ENCODE data around the gene ACACB.

The ACACB gene

DNA sequence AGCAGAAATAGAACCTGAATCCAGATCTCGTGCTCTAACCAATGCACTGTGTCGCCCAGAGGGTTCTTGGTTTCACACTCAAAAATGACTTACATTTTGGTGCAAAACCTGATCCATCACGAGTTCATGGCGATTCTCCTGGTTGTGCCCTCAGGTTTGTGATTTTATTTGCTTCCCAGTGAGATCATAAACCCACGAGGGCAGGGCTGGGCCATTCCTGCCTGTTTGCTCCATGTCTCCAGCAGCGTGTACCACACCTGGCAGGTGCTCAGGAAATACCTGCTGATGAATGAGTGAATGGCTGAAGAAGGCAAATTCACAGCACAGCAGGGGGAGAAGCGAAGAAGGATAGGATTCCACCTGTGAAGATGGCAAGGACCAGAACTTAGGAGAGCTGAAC lies 9.4 kb downstream of the ACACB start:
- Histone ChIP-seq H3K27ac (no peak overlapping the region), H3K9me3 (no peaks in the 10 kb centered on the region), H3K4me3 (no peak overlapping the region), H3K4me1 (no peaks in the 10 kb centered on the region), H3K27me3 (no peaks in the 10 kb centered on the region), H3K36me3 (peaks cover 0 to 8% (median 0%) of the 10 kb centered on the region in 3 donors)
- TF ChIP-seq CTCF (IDR thresholded peaks at IDR 0.05), result no peak
- no peak for DNase-seq
- intact Hi-C loops (cut with DNase I; ENCODE audit: low total_unique reads), result no loop called here

DNA sequence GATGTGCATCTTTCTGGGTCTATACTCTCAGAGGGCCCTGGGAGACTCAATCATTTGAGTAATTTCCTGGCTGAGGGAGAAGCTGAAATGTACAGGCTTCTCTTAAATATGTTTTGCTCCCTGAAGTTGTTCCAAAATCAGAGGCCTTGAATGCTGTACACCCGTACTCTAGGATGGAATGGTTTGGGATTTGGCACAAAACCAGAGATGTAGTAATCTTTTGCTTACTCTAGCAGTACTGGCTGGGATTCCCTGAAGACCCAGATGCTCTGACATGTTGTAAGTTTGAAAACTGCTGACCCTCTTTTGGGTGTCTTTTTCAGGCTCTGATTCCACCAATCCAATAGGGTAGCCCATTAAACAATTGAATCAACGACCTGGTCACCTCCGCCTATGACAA lies 10.4 kb downstream of the ACACB start:
- Histone ChIP-seq H3K4me1 (no peaks in the 10 kb centered on the region), H3K27me3 (no peaks in the 10 kb centered on the region), H3K4me3 (no peak overlapping the region), H3K36me3 (peaks cover 0 to 8% (median 0%) of the 10 kb centered on the region in 3 donors), H3K27ac (no peak overlapping the region), H3K9me3 (no peaks in the 10 kb centered on the region)
- no peak for TF ChIP-seq CTCF (IDR thresholded peaks at IDR 0.05)
- peak in 1 of 2 donors; percentile 7 for DNase-seq
- intact Hi-C loops (cut with DNase I; ENCODE audit: low total_unique reads), result no loop called here

DNA sequence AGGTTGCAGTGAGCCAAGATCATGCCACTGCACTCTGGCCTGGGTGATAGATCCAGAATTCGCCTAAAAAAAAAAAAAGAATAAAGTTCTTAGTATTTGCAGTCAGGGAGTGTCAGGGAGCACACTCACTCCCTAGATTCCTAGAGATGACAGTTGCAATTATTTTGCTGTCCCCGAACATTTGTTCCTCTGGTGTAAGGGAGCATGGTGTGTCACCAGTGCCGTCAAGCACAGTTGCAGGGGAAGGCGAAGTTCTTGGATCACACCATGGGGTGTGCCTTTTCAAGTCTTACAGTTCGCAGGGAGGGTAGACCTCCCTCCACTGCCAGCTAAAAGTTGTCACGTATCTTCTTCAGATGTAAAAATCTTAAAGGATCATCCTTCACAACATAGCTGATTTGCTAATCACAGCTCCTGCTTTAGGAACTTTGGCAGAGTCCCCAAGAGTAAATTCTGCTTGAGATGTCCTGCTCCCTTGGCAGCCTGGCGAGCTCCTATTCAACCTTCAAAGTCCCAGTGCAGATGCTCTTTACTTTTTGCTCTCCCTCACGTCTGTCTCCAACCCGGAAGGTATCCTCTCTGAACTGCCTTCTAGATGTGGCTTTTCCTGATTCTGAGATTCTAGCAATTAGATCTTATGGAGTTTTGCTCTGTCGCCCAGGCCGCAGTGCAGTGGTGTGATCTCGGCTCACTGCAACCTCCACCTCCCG lies 11.3 kb downstream of the ACACB start:
- no peaks in the 10 kb centered on the region for H3K4me1 ChIP-seq
- H3K27ac ChIP-seq, result no peak overlapping the region
- H3K9me3 ChIP-seq, result no peaks in the 10 kb centered on the region
- no peak for TF ChIP-seq CTCF (IDR thresholded peaks at IDR 0.05)
- peaks cover 0 to 8% (median 0%) of the 10 kb centered on the region in 3 donors for H3K36me3 ChIP-seq
- H3K4me3 ChIP-seq, result no peak overlapping the region
- intact Hi-C loops (cut with DNase I; ENCODE audit: low total_unique reads), result no loop called here
- no peaks in the 10 kb centered on the region for H3K27me3 ChIP-seq
- peak in 1 of 2 donors; percentile 46 for DNase-seq

- H3K9me3 ChIP-seq, result no peaks in the 10 kb centered on the region
- H3K27me3 ChIP-seq, result no peaks in the 10 kb centered on the region
- peak in 1 of 2 donors; percentile 38 for DNase-seq
- no peak overlapping the region for H3K4me3 ChIP-seq
- no peak for TF ChIP-seq CTCF (IDR thresholded peaks at IDR 0.05)
- no peak overlapping the region for H3K27ac ChIP-seq
- intact Hi-C loops (cut with DNase I; ENCODE audit: low total_unique reads), result no loop called here
- peaks cover 0 to 4% (median 0%) of the 10 kb centered on the region in 4 donors for H3K4me1 ChIP-seq
- peaks cover 0 to 8% (median 0%) of the 10 kb centered on the region in 3 donors for H3K36me3 ChIP-seq
These were observed 14.1 kb downstream of the ACACB start for GRCh38 chr12:109130297-109131153.

- H3K36me3 ChIP-seq, result peaks cover 0 to under 1% (median 0%) of the 10 kb centered on the region in 3 donors
- no peak overlapping the region for H3K4me3 ChIP-seq
- intact Hi-C loops (cut with DNase I; ENCODE audit: low total_unique reads), result no loop called here
- H3K27me3 ChIP-seq, result no peaks in the 10 kb centered on the region
- no peak for TF ChIP-seq CTCF (IDR thresholded peaks at IDR 0.05)
- H3K9me3 ChIP-seq, result no peaks in the 10 kb centered on the region
- peak overlapping the region in 1 of 2 donors; percentile 7 for H3K27ac ChIP-seq
- peaks cover 0 to 4% (median 0%) of the 10 kb centered on the region in 4 donors for H3K4me1 ChIP-seq
- DNase-seq, result peak in 1 of 2 donors; percentile 75
These were observed 15.0 kb downstream of the ACACB start for GRCh38 chr12:109131154-109132050.
